GM19240 (cell line): ENCODE results near the gene CIBAR2.
"Not testable (repeated sequence)": the region's sequence is repeated elsewhere in the genome, so short reads cannot be mapped to it uniquely, and the experiment has no call there.

Experiments used
- DNase-seq: peaks from one replicate; pipeline ENCODE4 v3.0.0; 2011; ENCODE audit warnings: low spot score; ENCODE audit not compliant: insufficient read length

The CIBAR2 gene

DNA sequence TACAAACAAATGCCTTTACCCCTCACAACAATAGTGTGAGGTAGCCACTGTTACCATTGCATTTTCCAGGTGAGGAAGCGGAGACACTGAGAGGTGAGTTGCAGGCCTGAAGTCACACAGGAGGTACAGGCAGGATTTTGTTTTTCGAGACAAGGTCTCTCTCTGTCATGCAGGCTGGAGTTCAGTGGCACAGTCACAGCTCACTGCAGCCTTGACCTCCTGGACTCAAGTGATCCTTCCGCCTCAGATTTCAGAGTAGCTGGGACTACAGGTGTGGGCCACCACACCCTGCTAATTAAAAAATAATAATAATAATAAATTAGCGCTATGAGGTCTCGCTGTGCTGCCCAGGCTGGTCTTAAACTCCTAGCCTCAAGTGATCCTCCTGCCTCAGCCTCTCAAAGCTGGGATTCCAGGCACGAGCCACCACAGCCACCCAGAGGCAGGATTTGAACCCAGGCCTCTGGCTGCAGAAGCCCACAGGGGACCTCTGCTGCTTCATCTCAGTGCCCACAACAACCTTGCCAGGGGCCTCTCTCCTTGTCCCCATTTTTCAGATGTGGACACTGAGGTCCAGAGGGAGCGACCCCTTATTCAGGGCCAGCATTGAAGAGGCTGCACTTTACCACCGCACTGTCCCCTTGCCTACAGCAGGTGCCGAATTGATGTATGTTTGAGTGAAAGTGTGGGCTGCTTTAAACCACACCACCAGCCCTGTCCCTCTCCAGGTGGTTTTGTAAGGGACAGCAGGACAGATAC lies 16.0 kb upstream of the CIBAR2 start:
- no peak for DNase-seq

DNA sequence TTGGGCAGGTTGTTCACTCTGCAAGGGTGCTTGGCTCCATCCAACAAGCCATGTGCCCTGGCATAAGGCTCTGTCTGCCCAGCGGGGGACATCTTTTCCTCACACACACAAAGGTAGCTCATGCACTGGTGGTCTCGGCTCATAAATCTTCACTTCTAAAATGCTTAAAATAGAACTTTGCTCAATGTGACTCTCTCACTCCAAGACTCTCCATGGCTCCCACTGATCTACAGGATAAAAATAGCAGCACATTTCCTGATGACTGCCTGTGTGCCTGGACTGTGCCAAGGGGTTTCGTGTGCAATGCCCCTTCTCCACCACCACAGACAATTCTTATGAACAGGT lies 15.1 kb upstream of the CIBAR2 start:
- DNase-seq, result no peak

GRCh38 chr16:85126705-85127378 lies 14.6 kb upstream of the CIBAR2 start:
- DNase-seq, result no peak

GRCh38 chr16:85126394-85126704 lies 14.1 kb upstream of the CIBAR2 start:
- DNase-seq, result no peak

GRCh38 chr16:85125570-85126393 lies 13.5 kb upstream of the CIBAR2 start:
- DNase-seq, result no peak

DNA sequence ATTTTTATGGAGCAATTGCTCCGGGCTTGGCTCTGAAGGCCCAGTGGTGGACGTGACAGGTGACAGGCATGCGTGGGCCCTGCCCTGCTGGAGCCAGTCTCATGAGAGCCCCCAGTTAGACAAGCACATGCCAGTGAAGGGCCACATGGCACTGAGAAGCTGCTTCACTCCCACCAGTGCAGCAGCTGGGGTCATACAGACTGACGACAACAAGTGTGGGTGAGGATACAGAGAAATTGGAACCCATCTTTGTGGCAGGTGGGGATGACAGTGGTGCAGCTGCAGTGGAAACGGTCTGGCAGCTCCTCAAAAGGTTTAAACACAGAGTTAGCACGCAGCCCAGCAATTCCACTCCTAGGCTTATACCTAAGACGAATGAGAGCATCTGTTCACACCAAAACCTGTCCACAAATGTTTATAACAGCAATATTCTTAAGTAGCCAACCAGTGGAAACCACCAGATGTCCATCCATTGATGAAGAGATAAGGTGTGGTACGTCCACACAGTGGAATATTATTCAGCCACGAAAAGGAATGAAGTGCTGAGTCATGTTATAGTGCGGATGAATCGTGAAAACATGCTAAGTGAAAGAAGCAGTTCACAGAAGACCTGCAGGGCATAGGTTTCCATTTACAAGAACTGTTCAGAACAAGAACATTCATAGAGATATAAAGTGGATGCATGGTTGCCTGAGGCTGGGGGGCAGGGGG lies 12.5 kb upstream of the CIBAR2 start:
- no peak for DNase-seq

DNA sequence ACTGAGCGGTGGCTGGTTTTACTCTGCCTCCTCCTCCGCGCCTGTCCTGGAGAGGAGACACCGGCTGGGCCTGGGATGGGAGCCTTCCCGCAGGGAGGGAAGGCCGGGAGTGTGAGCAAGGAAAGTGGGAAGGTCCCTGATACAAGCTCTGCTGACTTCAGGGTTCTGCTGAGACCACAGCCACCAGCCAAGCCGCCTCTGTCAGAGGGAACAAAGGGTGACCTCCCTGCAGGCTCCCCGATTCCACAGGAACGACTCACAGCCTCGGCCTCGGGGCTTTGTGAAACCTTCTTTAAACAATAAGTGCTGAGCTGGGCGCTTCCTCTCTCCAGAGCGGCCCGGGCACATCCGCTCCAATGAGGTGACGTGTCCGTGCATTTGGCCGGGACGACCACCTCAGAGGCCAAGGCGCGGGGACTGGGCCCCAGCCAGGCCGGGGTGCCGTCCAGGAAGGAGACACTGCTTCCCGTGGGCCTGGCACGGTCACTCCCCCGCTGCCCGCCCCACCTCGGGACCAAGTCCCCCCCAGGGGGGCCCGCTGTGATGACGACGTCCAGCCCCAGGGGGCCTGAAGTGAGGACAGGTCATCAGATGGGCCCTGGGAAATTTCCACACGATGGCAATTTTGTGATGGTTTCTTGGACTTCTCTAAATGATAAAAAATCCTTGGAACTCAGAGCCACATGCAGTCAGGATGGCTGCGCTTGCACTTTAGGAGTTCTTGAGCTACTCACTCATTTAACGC lies 11.8 kb upstream of the CIBAR2 start:
- no peak for DNase-seq

- DNase-seq, result not testable (repeated sequence)
These were observed 11.2 kb upstream of the CIBAR2 start for GRCh38 chr16:85123441-85123840.

DNA sequence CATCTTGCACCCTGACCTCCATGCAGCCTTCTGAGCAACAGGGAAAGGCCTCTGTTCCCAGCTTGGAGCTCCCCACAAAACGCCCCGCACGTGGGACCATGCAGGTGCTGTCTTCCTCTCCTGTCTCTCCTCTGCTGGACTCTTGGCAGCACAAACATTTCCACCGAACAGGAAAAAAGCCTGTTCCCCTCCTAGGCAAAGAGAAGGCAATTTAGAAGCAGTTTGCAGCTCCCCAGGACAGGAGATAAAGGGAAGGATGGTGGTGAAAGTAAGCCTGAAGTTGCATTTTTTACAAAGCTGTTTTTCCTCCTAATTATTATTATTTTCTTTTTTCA lies 7.7 kb upstream of the CIBAR2 start:
- no peak for DNase-seq

DNA sequence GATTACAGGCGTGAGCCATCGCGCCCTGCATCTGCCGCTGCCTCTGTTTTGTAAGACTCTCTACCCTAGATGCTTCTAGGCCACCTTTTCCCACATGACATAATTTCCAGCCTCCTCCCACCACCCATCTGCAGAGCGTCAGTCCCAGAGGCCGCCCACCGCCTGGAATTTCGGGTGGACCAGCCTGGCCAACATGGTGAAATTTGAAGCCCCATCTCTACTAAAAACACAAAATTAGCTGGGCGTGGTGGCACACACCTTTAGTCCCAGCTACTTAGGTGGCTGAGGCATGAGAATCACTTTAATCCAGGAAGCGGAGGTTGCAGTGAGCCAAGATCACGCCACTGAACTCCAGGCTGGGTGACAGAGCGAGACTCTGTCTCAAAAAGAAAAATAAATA lies 5.1 kb upstream of the CIBAR2 start:
- no peak for DNase-seq

- DNase-seq, result peak; percentile 97
These were observed 2.8 kb upstream of the CIBAR2 start for GRCh38 chr16:85114909-85115567.

GRCh38 chr16:85113913-85114312 lies 1.6 kb upstream of the CIBAR2 start:
- DNase-seq, result no peak

DNA sequence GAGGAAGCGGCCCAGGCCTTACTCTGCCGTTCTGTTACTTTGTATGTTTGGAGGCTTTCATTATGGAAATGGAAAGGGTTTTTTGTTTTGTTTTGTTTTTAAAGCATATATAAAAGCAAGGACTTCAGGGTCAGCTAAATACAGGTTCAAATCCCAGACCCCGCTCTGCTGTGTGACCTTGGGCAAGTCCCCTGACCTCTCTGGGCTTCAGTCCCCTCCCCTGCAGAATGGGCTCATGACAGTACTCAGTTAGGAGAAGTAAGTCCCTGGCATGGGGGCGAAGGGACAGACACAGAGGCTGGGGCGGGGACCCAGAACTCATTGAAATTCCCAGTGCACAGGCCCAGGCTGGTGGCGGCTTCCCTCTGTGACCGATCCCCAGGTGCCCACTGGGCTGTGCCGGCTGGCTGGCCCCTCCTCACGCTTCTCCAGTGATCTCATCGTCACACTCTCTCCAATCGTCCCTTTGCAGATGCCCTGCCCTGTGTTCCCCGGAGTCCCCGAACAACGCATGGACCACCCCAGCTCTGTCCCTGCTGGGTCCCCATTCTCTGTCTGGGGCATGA lies 979 bp upstream of the CIBAR2 start:
- no peak for DNase-seq

- DNase-seq, result no peak
These were observed 1.1 kb downstream of the CIBAR2 start for GRCh38 chr16:85111184-85111583.

GRCh38 chr16:85110105-85110504 lies 2.2 kb downstream of the CIBAR2 start:
- no peak for DNase-seq

DNA sequence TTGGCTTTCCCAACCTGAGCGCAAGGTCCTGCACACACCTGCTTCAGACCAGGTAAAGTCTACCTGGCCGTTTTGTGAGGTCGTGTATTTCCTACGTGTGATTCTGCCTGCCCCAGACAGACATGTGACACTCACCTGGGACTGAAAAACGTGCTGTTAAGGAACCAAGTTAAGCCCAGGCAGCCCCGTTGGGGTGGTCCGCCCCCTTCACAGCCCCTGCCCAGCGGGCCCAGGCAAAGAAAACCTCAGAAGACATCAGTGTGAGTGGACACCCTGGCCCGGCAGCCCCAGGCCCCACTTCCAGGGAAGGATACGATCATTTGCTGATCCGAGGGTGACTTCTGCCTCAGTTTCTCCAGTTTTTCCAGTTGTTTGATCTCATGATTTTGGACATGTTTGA lies 4.7 kb downstream of the CIBAR2 start:
- DNase-seq, result no peak

DNA sequence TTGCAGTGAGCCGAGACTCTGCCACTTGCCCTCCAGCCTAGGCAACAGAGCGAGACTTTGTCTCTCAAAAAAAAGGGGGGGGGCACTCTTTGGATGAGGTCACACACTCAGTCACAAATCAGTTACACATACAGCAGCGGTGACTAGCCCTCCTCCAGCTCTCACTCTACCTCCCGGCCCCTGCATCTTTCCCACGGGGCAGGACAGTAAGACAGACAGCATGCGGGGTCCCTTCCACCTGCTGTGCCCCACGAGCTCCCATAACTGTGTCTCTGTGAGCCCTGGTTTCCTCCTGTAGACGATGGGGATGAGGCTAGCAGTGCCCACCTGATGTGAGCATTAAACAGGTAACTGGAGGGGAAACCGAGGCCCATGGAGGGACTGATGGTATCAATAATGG lies 5.2 kb downstream of the CIBAR2 start:
- DNase-seq, result no peak

- DNase-seq, result no peak
These were observed 6.8 kb downstream of the CIBAR2 start for GRCh38 chr16:85105475-85105874.

GRCh38 chr16:85104821-85105391 lies 7.4 kb downstream of the CIBAR2 start:
- DNase-seq, result peak; percentile 23

DNA sequence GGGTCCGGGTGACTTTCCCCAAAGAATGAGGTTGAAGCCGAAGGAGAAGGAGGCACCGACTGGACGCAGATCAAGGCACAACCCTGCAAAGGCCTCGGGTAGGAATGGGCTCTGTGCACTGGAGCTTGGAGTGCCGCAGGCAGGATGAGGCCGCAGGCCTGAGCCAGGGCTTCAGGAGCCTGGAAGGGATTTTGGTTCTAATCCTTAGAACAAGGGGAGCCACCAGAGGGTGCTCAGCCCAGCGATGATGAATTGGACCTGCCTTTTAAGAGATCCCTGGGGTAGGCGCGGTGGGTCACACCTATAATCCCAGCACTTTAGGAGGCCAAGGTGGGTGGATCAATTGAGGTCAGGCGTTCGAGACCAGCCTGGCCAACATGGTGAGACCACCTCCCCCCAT lies 8.1 kb downstream of the CIBAR2 start:
- DNase-seq, result no peak
